Skeletal muscle tissue (tissue), 4 donors: ENCODE data around the gene CFTR. TPM values are rescaled to one million over a fixed set of nuclear protein-coding genes. Genes with fewer than 3 reads are reported as not detected.

Experiments used
- H3K27ac ChIP-seq: one replicate; pipeline ENCODE4 v1.7.0; 2013; ENCODE audit warnings: mild to moderate bottlenecking, low read depth, low read length, inconsistent platforms
- H3K27me3 ChIP-seq, 3 donors: one replicate each; pipeline ENCODE4 v1.7.0; 2013; ENCODE audit warnings: low read length in 3 of 3; ENCODE audit not compliant: control insufficient read depth in 3 of 3, insufficient read depth in 3 of 3
- H3K36me3 ChIP-seq, 3 donors: one replicate each; pipeline ENCODE4 v1.7.0; 2013; ENCODE audit warnings: low read length in 3 of 3; ENCODE audit not compliant: control insufficient read depth in 3 of 3, insufficient read depth in 3 of 3
- H3K4me1 ChIP-seq, 3 donors: one replicate each; pipeline ENCODE4 v1.7.0; 2013; ENCODE audit warnings: low read length in 3 of 3, mild to moderate bottlenecking in 3 of 3; ENCODE audit not compliant: control insufficient read depth in 3 of 3, insufficient read depth in 3 of 3
- H3K4me3 ChIP-seq, 3 donors: one replicate each; pipeline ENCODE4 v1.7.0; 2013; ENCODE audit warnings: low read length in 3 of 3
- H3K9ac ChIP-seq, 3 donors: one replicate each; pipeline ENCODE4 v1.7.0; 2013; ENCODE audit warnings: low read length in 3 of 3, mild to moderate bottlenecking in 3 of 3, moderate library complexity in 2 of 3, low read depth in 1 of 3
- H3K9me3 ChIP-seq, 3 donors: one replicate each; pipeline ENCODE4 v1.7.0; 2013; ENCODE audit warnings: low read length in 3 of 3; ENCODE audit not compliant: control insufficient read depth in 3 of 3
- total RNA-seq: library from RNA; depleted of rRNA; stranded (reverse); fragments of >200 nt; gene quantifications from one replicate; pipeline ENCODE4 v1.2.3, GENCODE V29; 2014
- donor health status: Osteomylitis.

Gene CFTR
- total RNA-seq, 1 donor from 2014 or later: not detected

GRCh38 chr7:117659531-117660011 is 179.7 kb downstream of the CFTR start:
- Histone ChIP-seq H3K27me3 (no peaks in the 10 kb centered on the region), H3K4me3 (no peak overlapping the region), H3K9me3 (no peaks in the 10 kb centered on the region), H3K27ac (no peak overlapping the region), H3K36me3 (no peaks in the 10 kb centered on the region), H3K9ac (no peak overlapping the region), H3K4me1 (no peaks in the 10 kb centered on the region)

- H3K9me3 ChIP-seq: no peaks in the 10 kb centered on the region
- no peaks in the 10 kb centered on the region for H3K36me3 ChIP-seq
- H3K4me3 ChIP-seq: no peak overlapping the region
- H3K9ac ChIP-seq: no peak overlapping the region
- no peaks in the 10 kb centered on the region for H3K27me3 ChIP-seq
- no peak overlapping the region for H3K27ac ChIP-seq
- H3K4me1 ChIP-seq: no peaks in the 10 kb centered on the region
Measured at GRCh38 chr7:117661328-117661727, 181.5 kb downstream of the CFTR start.

GRCh38 chr7:117664047-117664446 is 184.2 kb downstream of the CFTR start:
- Histone ChIP-seq H3K9me3 (no peaks in the 10 kb centered on the region), H3K4me1 (no peaks in the 10 kb centered on the region), H3K9ac (no peak overlapping the region), H3K27me3 (no peaks in the 10 kb centered on the region), H3K4me3 (no peak overlapping the region), H3K36me3 (no peaks in the 10 kb centered on the region), H3K27ac (no peak overlapping the region)

GRCh38 chr7:117665368-117665767 is 185.5 kb downstream of the CFTR start:
- Histone ChIP-seq H3K4me3 (no peak overlapping the region), H3K27ac (no peak overlapping the region), H3K36me3 (no peaks in the 10 kb centered on the region), H3K9me3 (no peaks in the 10 kb centered on the region), H3K27me3 (no peaks in the 10 kb centered on the region), H3K9ac (no peak overlapping the region), H3K4me1 (no peaks in the 10 kb centered on the region)

GRCh38 chr7:117666031-117666430 is 186.2 kb downstream of the CFTR start:
- no peaks in the 10 kb centered on the region for H3K9me3 ChIP-seq
- H3K4me1 ChIP-seq: no peaks in the 10 kb centered on the region
- H3K27ac ChIP-seq: no peak overlapping the region
- no peak overlapping the region for H3K4me3 ChIP-seq
- no peak overlapping the region for H3K9ac ChIP-seq
- H3K27me3 ChIP-seq: no peaks in the 10 kb centered on the region
- H3K36me3 ChIP-seq: no peaks in the 10 kb centered on the region

GRCh38 chr7:117666689-117667088 is 186.9 kb downstream of the CFTR start:
- Histone ChIP-seq H3K4me1 (no peaks in the 10 kb centered on the region), H3K9ac (no peak overlapping the region), H3K27me3 (no peaks in the 10 kb centered on the region), H3K4me3 (no peak overlapping the region), H3K27ac (no peak overlapping the region), H3K9me3 (no peaks in the 10 kb centered on the region), H3K36me3 (no peaks in the 10 kb centered on the region)

- no peak overlapping the region for H3K9ac ChIP-seq
- H3K27ac ChIP-seq: no peak overlapping the region
- no peak overlapping the region for H3K4me3 ChIP-seq
- H3K4me1 ChIP-seq: no peaks in the 10 kb centered on the region
- no peaks in the 10 kb centered on the region for H3K9me3 ChIP-seq
- H3K36me3 ChIP-seq: no peaks in the 10 kb centered on the region
- H3K27me3 ChIP-seq: no peaks in the 10 kb centered on the region
Measured at GRCh38 chr7:117667456-117667855, 187.6 kb downstream of the CFTR start.

GRCh38 chr7:117669818-117670217 is 190.0 kb downstream of the CFTR start:
- Histone ChIP-seq H3K4me1 (no peaks in the 10 kb centered on the region), H3K9me3 (no peaks in the 10 kb centered on the region), H3K4me3 (no peak overlapping the region), H3K36me3 (no peaks in the 10 kb centered on the region), H3K9ac (no peak overlapping the region), H3K27me3 (no peaks in the 10 kb centered on the region), H3K27ac (no peak overlapping the region)

- Histone ChIP-seq H3K9ac (no peak overlapping the region), H3K27ac (no peak overlapping the region), H3K4me1 (no peaks in the 10 kb centered on the region), H3K9me3 (no peaks in the 10 kb centered on the region), H3K4me3 (no peak overlapping the region), H3K36me3 (no peaks in the 10 kb centered on the region), H3K27me3 (no peaks in the 10 kb centered on the region)
Measured at GRCh38 chr7:117672453-117672852, 192.6 kb downstream of the CFTR start.

GRCh38 chr7:117673367-117673766 is 193.5 kb downstream of the CFTR start:
- H3K4me1 ChIP-seq: no peaks in the 10 kb centered on the region
- peaks cover 0 to 2% (median 0%) of the 10 kb centered on the region in 3 donors for H3K27me3 ChIP-seq
- no peak overlapping the region for H3K9ac ChIP-seq
- no peaks in the 10 kb centered on the region for H3K9me3 ChIP-seq
- H3K27ac ChIP-seq: no peak overlapping the region
- no peak overlapping the region for H3K4me3 ChIP-seq
- no peaks in the 10 kb centered on the region for H3K36me3 ChIP-seq

GRCh38 chr7:117673839-117674238 is 194.0 kb downstream of the CFTR start:
- Histone ChIP-seq H3K27me3 (peaks cover 0 to 2% (median 0%) of the 10 kb centered on the region in 3 donors), H3K4me1 (no peaks in the 10 kb centered on the region), H3K9ac (no peak overlapping the region), H3K36me3 (no peaks in the 10 kb centered on the region), H3K27ac (no peak overlapping the region), H3K4me3 (no peak overlapping the region), H3K9me3 (no peaks in the 10 kb centered on the region)
